KMS-11 (cell line): ENCODE results near the gene BCAR3.

Source experiments
- H2AFZ ChIP-seq: fragments of 200-600 bp; sonication (generic); 2 replicates; pipeline ENCODE4 v1.6.1; 2016; ENCODE audit warnings: antibody characterized with exemption, mixed run types, low read depth
- H3K27ac ChIP-seq: fragments of 200-600 bp; sonication (generic); 2 replicates; pipeline ENCODE4 v1.6.1; 2016; ENCODE audit warnings: mild to moderate bottlenecking, mixed run types
- H3K27me3 ChIP-seq: fragments of 200-600 bp; sonication (generic); 2 replicates; pipeline ENCODE4 v1.6.1; 2017; ENCODE audit warnings: mild to moderate bottlenecking, low read depth, mixed run types, moderate library complexity; ENCODE audit not compliant: insufficient read depth
- H3K36me3 ChIP-seq: fragments of 200-600 bp; sonication (generic); 2 replicates; pipeline ENCODE4 v1.6.1; 2017; ENCODE audit warnings: mild to moderate bottlenecking, mixed run types; ENCODE audit not compliant: insufficient read depth
- H3K4me1 ChIP-seq: fragments of 200-600 bp; sonication (generic); 2 replicates; pipeline ENCODE4 v1.6.1; 2016; ENCODE audit warnings: mild to moderate bottlenecking, low read depth, mixed run types; ENCODE audit not compliant: poor library complexity, severe bottlenecking
- H3K4me2 ChIP-seq: fragments of 200-600 bp; sonication (generic); 2 replicates; pipeline ENCODE4 v1.7.0; 2016; ENCODE audit warnings: mild to moderate bottlenecking, mixed run types
- H3K4me3 ChIP-seq: fragments of 200-600 bp; sonication (generic); IDR thresholded peaks from 2 replicates; pipeline ENCODE4 v1.6.1; 2017; ENCODE audit warnings: low read depth, low read length, mixed read lengths; ENCODE audit not compliant: insufficient read depth
- H3K79me2 ChIP-seq: fragments of 200-600 bp; sonication (generic); 2 replicates; pipeline ENCODE4 v1.6.1; 2016; ENCODE audit warnings: low read depth, mixed run types; ENCODE audit not compliant: insufficient read depth
- H3K9ac ChIP-seq: fragments of 200-600 bp; sonication (generic); 2 replicates; pipeline ENCODE4 v1.6.1; 2016; ENCODE audit warnings: mild to moderate bottlenecking, mixed run types
- H4K20me1 ChIP-seq: fragments of 200-600 bp; sonication (generic); 2 replicates; pipeline ENCODE4 v1.6.1; 2016; ENCODE audit warnings: mild to moderate bottlenecking, mixed run types; ENCODE audit not compliant: insufficient read depth
- CTCF ChIP-seq: fragments of 200-600 bp; sonication (generic); conservative IDR thresholded peaks from 2 replicates; pipeline ENCODE4 v1.6.1; 2017; ENCODE audit warnings: low read depth, mild to moderate bottlenecking, antibody characterized with exemption, low read length, moderate library complexity, mixed read lengths

The BCAR3 gene

GRCh38 chr1:93673163-93673829 is 8.3 kb downstream of the BCAR3 start:
- TF ChIP-seq CTCF = no peak
- Histone ChIP-seq H2AFZ (no peak overlapping the region), H3K36me3 (no peaks in the 10 kb centered on the region), H3K4me1 (no peaks in the 10 kb centered on the region), H3K4me2 (no peak overlapping the region), H3K27ac (no peak overlapping the region), H3K9ac (no peak overlapping the region), H4K20me1 (no peaks in the 10 kb centered on the region), H3K27me3 (no peaks in the 10 kb centered on the region), H3K79me2 (no peaks in the 10 kb centered on the region), H3K4me3 (no peak overlapping the region)

- Histone ChIP-seq H4K20me1 (no peaks in the 10 kb centered on the region), H3K4me3 (no peak overlapping the region), H3K27me3 (no peaks in the 10 kb centered on the region), H3K4me2 (no peak overlapping the region), H3K36me3 (no peaks in the 10 kb centered on the region), H3K27ac (no peak overlapping the region), H3K4me1 (no peaks in the 10 kb centered on the region), H3K79me2 (no peaks in the 10 kb centered on the region), H2AFZ (no peak overlapping the region), H3K9ac (no peak overlapping the region)
- TF ChIP-seq CTCF = no peak
These were observed 9.0 kb downstream of the BCAR3 start for GRCh38 chr1:93672477-93673162.

- Histone ChIP-seq H3K4me2 (no peak overlapping the region), H3K36me3 (no peaks in the 10 kb centered on the region), H4K20me1 (no peaks in the 10 kb centered on the region), H3K79me2 (no peaks in the 10 kb centered on the region), H3K4me3 (no peak overlapping the region), H2AFZ (no peak overlapping the region), H3K27me3 (no peaks in the 10 kb centered on the region), H3K9ac (no peak overlapping the region), H3K27ac (no peak overlapping the region), H3K4me1 (no peaks in the 10 kb centered on the region)
- TF ChIP-seq CTCF = no peak
These were observed 9.6 kb downstream of the BCAR3 start for GRCh38 chr1:93672069-93672468.

DNA sequence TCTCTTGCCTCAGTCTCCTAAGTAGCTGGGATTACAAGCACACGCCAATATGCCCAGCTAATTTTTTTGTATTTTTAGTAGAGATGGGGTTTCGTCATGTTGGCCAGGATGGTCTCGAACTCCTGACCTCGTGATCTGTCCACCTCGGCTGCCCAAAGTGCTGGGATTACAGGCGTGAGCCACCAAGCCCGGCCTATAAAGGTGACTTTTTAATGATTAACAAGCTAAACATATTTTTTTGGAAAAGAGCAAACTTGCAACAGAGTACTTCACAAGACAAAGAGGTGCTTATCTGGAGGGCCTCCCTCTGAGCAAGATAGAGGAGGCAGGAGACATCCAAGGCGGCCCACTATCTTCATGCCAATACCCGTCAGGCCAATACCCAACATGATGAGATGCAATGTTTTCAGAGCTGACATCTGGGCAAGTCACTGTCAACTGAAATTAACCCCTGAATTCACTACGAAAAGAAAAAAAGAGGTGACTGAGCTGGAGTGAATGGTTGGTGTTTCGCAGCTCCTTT is 10.5 kb downstream of the BCAR3 start:
- H3K79me2 ChIP-seq = no peaks in the 10 kb centered on the region
- no peak overlapping the region for H2AFZ ChIP-seq
- no peak overlapping the region for H3K4me3 ChIP-seq
- H3K4me2 ChIP-seq = no peak overlapping the region
- H3K9ac ChIP-seq = no peak overlapping the region
- H3K27ac ChIP-seq = no peak overlapping the region
- no peak for TF ChIP-seq CTCF
- H4K20me1 ChIP-seq = no peaks in the 10 kb centered on the region
- H3K4me1 ChIP-seq = no peaks in the 10 kb centered on the region
- H3K36me3 ChIP-seq = no peaks in the 10 kb centered on the region
- no peaks in the 10 kb centered on the region for H3K27me3 ChIP-seq
